CD14-positive monocyte (primary cell): ENCODE measurements around the gene TFG. TPM values are rescaled to one million over a fixed set of nuclear protein-coding genes. Genes with fewer than 3 reads are reported as not detected.

Source experiments
- DNase-seq, 3 donors: peaks; one replicate each; pipeline ENCODE4 v3.0.0-alpha.2; 2011 to 2022
- H2AFZ ChIP-seq: 2 replicates; pipeline ENCODE4 v1.6.0; 2012; ENCODE audit warnings: mild to moderate bottlenecking, low read depth, low read length, inconsistent platforms; ENCODE audit not compliant: insufficient read depth, poor library complexity, severe bottlenecking
- H3K27ac ChIP-seq, 2 donors: 1 replicate in 1 of 2; 2 replicates in 1 of 2; pipeline ENCODE4 v1.5.1; 2012 to 2013; ENCODE audit warnings: low read length in 2 of 2, control low read depth in 1 of 2, inconsistent platforms in 1 of 2, low read depth in 1 of 2, mild to moderate bottlenecking in 1 of 2
- H3K27me3 ChIP-seq, 2 donors: one replicate each; pipeline versions ENCODE4 v1.6.0 to v1.6.1; 2011 to 2013; ENCODE audit warnings: low read length in 2 of 2; ENCODE audit not compliant: control insufficient read depth in 2 of 2, insufficient read depth in 2 of 2
- H3K36me3 ChIP-seq, 2 donors: replicated peaks in 1 of 2; 1 replicate in 1 of 2; 2 replicates in 1 of 2; pipeline versions ENCODE4 v1.5.1 to v1.6.1; 2012 to 2013; ENCODE audit warnings: low read length in 2 of 2, control low read depth in 1 of 2, inconsistent platforms in 1 of 2, mild to moderate bottlenecking in 1 of 2; ENCODE audit not compliant: insufficient read depth in 2 of 2, control insufficient read depth in 1 of 2
- H3K4me1 ChIP-seq, 2 donors: 1 replicate in 1 of 2; 2 replicates in 1 of 2; pipeline versions ENCODE4 v1.5.1 to v1.6.1; 2012 to 2013; ENCODE audit warnings: low read length in 2 of 2, control low read depth in 1 of 2, inconsistent platforms in 1 of 2, mild to moderate bottlenecking in 1 of 2, moderate library complexity in 1 of 2; ENCODE audit not compliant: insufficient read depth in 2 of 2, control insufficient read depth in 1 of 2
- H3K4me2 ChIP-seq: replicated peaks from 2 replicates; pipeline ENCODE3; 2012; ENCODE audit warnings: low read length, moderate library complexity, mild to moderate bottlenecking; ENCODE audit not compliant: poor library complexity, severe bottlenecking; ENCODE audit errors: extremely low read depth
- H3K4me3 ChIP-seq, 3 experiments: fragments of 200-600 bp in 1 of 3; sonication (generic) in 1 of 3; replicated peaks in 1 of 3; 1 replicate in 2 of 3; 2 replicates in 1 of 3; pipeline ENCODE4 v1.5.1; 2011 to 2013; ENCODE audit warnings: low read length in 3 of 3, mild to moderate bottlenecking in 3 of 3, control low read depth in 2 of 3, low read depth in 2 of 3, inconsistent platforms in 1 of 3, moderate library complexity in 1 of 3
- H3K79me2 ChIP-seq: 2 replicates; pipeline ENCODE4 v1.6.0; 2012; ENCODE audit warnings: mild to moderate bottlenecking, control low read depth, inconsistent platforms, low read length, moderate library complexity; ENCODE audit not compliant: insufficient read depth
- H3K9ac ChIP-seq: 2 replicates; pipeline ENCODE4 v1.6.0; 2017; ENCODE audit warnings: low read length, mild to moderate bottlenecking; ENCODE audit not compliant: insufficient read depth, poor library complexity, severe bottlenecking
- H3K9me3 ChIP-seq, 2 donors: replicated peaks in 1 of 2; 1 replicate in 1 of 2; 2 replicates in 1 of 2; pipeline versions ENCODE4 v1.5.1 to v1.6.1; 2012 to 2013; ENCODE audit warnings: low read length in 2 of 2, control low read depth in 1 of 2; ENCODE audit not compliant: control insufficient read depth in 1 of 2, insufficient read depth in 1 of 2
- H4K20me1 ChIP-seq: 2 replicates; pipeline ENCODE4 v1.6.0; 2012; ENCODE audit warnings: mild to moderate bottlenecking, low read length, control low read depth, moderate library complexity; ENCODE audit not compliant: insufficient read depth
- H3K27ac Mint-ChIP-seq, 7 donors: one replicate each; pipeline ENCODE4 v1.8.0; 2020; ENCODE audit warnings: mild to moderate bottlenecking in 7 of 7, mixed read lengths in 7 of 7, moderate library complexity in 6 of 7, inconsistent platforms in 2 of 7
- H3K27me3 Mint-ChIP-seq, 3 donors: one replicate each; pipeline ENCODE4 v1.8.0; 2021 to 2022; ENCODE audit warnings: low read depth in 3 of 3, mild to moderate bottlenecking in 3 of 3, mixed read lengths in 3 of 3, moderate library complexity in 3 of 3, inconsistent platforms in 1 of 3
- H3K36me3 Mint-ChIP-seq, 2 donors: one replicate each; pipeline ENCODE4 v1.8.0; 2020; ENCODE audit warnings: mixed read lengths in 2 of 2, inconsistent platforms in 1 of 2, mild to moderate bottlenecking in 1 of 2
- H3K4me1 Mint-ChIP-seq: one replicate; pipeline ENCODE4 v1.8.0; 2020; ENCODE audit warnings: mild to moderate bottlenecking, mixed read lengths
- H3K4me3 Mint-ChIP-seq, 2 donors: one replicate each; pipeline ENCODE4 v1.8.0; 2020; ENCODE audit warnings: mild to moderate bottlenecking in 2 of 2, mixed read lengths in 2 of 2, moderate library complexity in 1 of 2
- H3K9me3 Mint-ChIP-seq, 7 donors: one replicate each; pipeline ENCODE4 v1.8.0; 2020 to 2022; ENCODE audit warnings: mixed read lengths in 7 of 7, mild to moderate bottlenecking in 6 of 7, moderate library complexity in 6 of 7, inconsistent platforms in 2 of 7
- CTCF ChIP-seq: fragments of 200-600 bp; IDR thresholded peaks from one replicate; pipeline ENCODE4 v1.8.0; 2022; ENCODE audit warnings: antibody characterized with exemption, mild to moderate bottlenecking
- WGBS: methylation state at CpG from one replicate; pipeline ENCODE4 v1.1.5; 2013; ENCODE audit warnings: missing lambda C conversion rate; ENCODE audit not compliant: insufficient coverage; 5-methylcytosine and 5-hydroxymethylcytosine counted together
- intact Hi-C, 2 donors: fragments of 100-400 bp; cut with micrococcal nuclease; formaldehyde crosslinking; loops; one replicate each; pipeline versions ENCODE4 v1.15.0 to v1.15.1; 2023
- polyA plus RNA-seq, 3 donors: library from polyadenylated mRNA; depleted of rRNA in 1 of 3; unstranded in 2 of 3; stranded (reverse) in 1 of 3; fragments of 300-500 nt in 2 of 3; fragments of >200 nt in 1 of 3; fragmentation: Illumina TruSeq in 2 of 3; gene quantifications; 1 replicate in 2 of 3; 2 replicates in 1 of 3; pipeline ENCODE4 v1.2.3, GENCODE V29; 2012 to 2021

TFG gene
- polyA plus RNA-seq, 3 donors, result 37.9 to 51.2 (median 44.8) TPM

GRCh38 chr3:100715176-100715575, 5.9 kb downstream of the TFG start:
- Histone ChIP-seq H3K36me3 (peaks cover 25 to 59% of the 10 kb centered on the region in 2 donors), H3K4me3 (no peak overlapping the region), H3K9me3 (no peaks in the 10 kb centered on the region), H3K9ac (no peak overlapping the region), H3K79me2 (peaks cover 99% of the 10 kb centered on the region), H3K27ac (peak overlapping the region in 1 of 2 donors; percentile 17), H4K20me1 (peaks cover 92% of the 10 kb centered on the region), H3K27me3 (no peaks in the 10 kb centered on the region), H2AFZ (no peak overlapping the region), H3K4me2 (no peak overlapping the region), H3K4me1 (peaks cover 9 to 11% of the 10 kb centered on the region in 2 donors)
- peak overlapping the region in 1 of 7 donors; percentile 17 for H3K27ac Mint-ChIP-seq
- no peak for DNase-seq
- intact Hi-C loops, result no loop called here
- peaks cover 50 to 68% of the 10 kb centered on the region in 2 donors for H3K36me3 Mint-ChIP-seq
- no peak overlapping the region for H3K4me3 Mint-ChIP-seq
- H3K9me3 Mint-ChIP-seq, result peaks cover 0 to 2% (median 0%) of the 10 kb centered on the region in 7 donors
- no peak for TF ChIP-seq CTCF
- H3K27me3 Mint-ChIP-seq, result no peaks in the 10 kb centered on the region
- H3K4me1 Mint-ChIP-seq, result peaks cover 40% of the 10 kb centered on the region

- no peak overlapping the region for H3K4me3 ChIP-seq
- H3K79me2 ChIP-seq, result peaks cover 85% of the 10 kb centered on the region
- no peaks in the 10 kb centered on the region for H3K27me3 ChIP-seq
- no peak overlapping the region for H3K9ac ChIP-seq
- Mint-ChIP-seq H3K9me3 (peaks cover 0 to 2% (median 0%) of the 10 kb centered on the region in 7 donors), H3K4me1 (peaks cover 29% of the 10 kb centered on the region), H3K36me3 (peaks cover 63 to 80% of the 10 kb centered on the region in 2 donors), H3K27me3 (no peaks in the 10 kb centered on the region), H3K27ac (peak overlapping the region in 4 of 7 donors; percentile 17 to 26 (median 22)), H3K4me3 (no peak overlapping the region)
- H2AFZ ChIP-seq, result no peak overlapping the region
- no peak overlapping the region for H3K4me2 ChIP-seq
- peaks cover 40 to 77% of the 10 kb centered on the region in 2 donors for H3K36me3 ChIP-seq
- H3K27ac ChIP-seq, result no peak overlapping the region
- no peaks in the 10 kb centered on the region for H3K9me3 ChIP-seq
- WGBS, result 100% methylated on average over 1 of the region's 2 CpGs
- no peak for DNase-seq
- TF ChIP-seq CTCF, result no peak
- H4K20me1 ChIP-seq, result peaks cover 78% of the 10 kb centered on the region
- intact Hi-C loops, result no loop called here
- H3K4me1 ChIP-seq, result no peaks in the 10 kb centered on the region
These were observed 7.8 kb downstream of the TFG start for GRCh38 chr3:100717063-100717462.
